HepG2 (cell line): ENCODE measurements around the gene P2RY1. TPM values are rescaled to one million over a fixed set of nuclear protein-coding genes. Genes with fewer than 3 reads are reported as not detected.

Source experiments
- ATAC-seq: fragments of 200-7000 bp; cut with Tn5 transposase; 3 replicates; pipeline ENCODE4 v1.9.1; 2020; ENCODE audit warnings: mild to moderate bottlenecking, moderate library complexity
- Bru-seq: library from RNA; stranded (reverse); fragments of 400-500 nt; gene quantifications from one replicate; lab custom pipeline; 2021; lab: Mats Ljungman, UMichigan
- BruChase-seq, 2 experiments: library from RNA; stranded (reverse); fragments of 400-500 nt; gene quantifications; one replicate each; lab custom pipeline; 2021; lab: Mats Ljungman, UMichigan
- BruUV-seq: library from RNA; stranded (reverse); fragments of 400-500 nt; replicated peaks from 2 replicates; lab custom pipeline; 2021; lab: Mats Ljungman, UMichigan
- CTCF ChIA-PET: fragments of 300-600 bp; formaldehyde crosslinking; extraction: SDS; loops from one replicate; lab custom pipeline; 2021; ENCODE audit warnings: low total read pairs, inconsistent platforms, low intra/inter-chr PET ratio; lab: Yijun Ruan, JAX
- POLR2A ChIA-PET: fragments of 350-600 bp; sonication (Branson Sonifier 250); formaldehyde crosslinking; loops from one replicate; lab custom pipeline; 2020; ENCODE audit warnings: antibody characterized with exemption, inconsistent platforms; lab: Yijun Ruan, JAX
- DNase-seq: peaks from one replicate; pipeline ENCODE4 v3.0.0-alpha.2; 2015; ENCODE audit warnings: low spot score
- FAIRE-seq: peaks from 3 replicates; lab custom pipeline; 2011; peaks lifted over from hg19 to GRCh38; lab: Jason Lieb, UNC
- H2AFZ ChIP-seq: one replicate; pipeline ENCODE4 v1.6.1; 2011; ENCODE audit warnings: low read length, inconsistent platforms
- H3K27ac ChIP-seq: fragments of 300-600 bp; 3 replicates; pipeline ENCODE4 v1.8.0; 2011; ENCODE audit warnings: mixed run types, mild to moderate bottlenecking, mixed read lengths, low read length, inconsistent platforms; ENCODE audit not compliant: insufficient read depth; ENCODE audit errors: extremely low read length
- H3K27me3 ChIP-seq, 2 experiments: fragments of 200-600 bp in 1 of 2; 2 replicates in 1 of 2; 3 replicates in 1 of 2; pipeline versions ENCODE4 v1.6.0 to v1.8.0; 2011; ENCODE audit warnings: low read length in 2 of 2, mild to moderate bottlenecking in 2 of 2, moderate library complexity in 2 of 2, inconsistent platforms in 1 of 2; ENCODE audit not compliant: insufficient read depth in 2 of 2, control insufficient read depth in 1 of 2
- H3K36me3 ChIP-seq, 2 experiments: fragments of 200-600 bp in 1 of 2; replicated peaks in 1 of 2; 2 replicates in 1 of 2; 3 replicates in 1 of 2; pipeline versions ENCODE4 v1.5.1 to v1.8.0; 2011; ENCODE audit warnings: low read length in 2 of 2, inconsistent platforms in 1 of 2; ENCODE audit not compliant: insufficient read depth in 2 of 2, control insufficient read depth in 1 of 2
- H3K4me1 ChIP-seq: 2 replicates; pipeline ENCODE4 v1.5.1; 2012; ENCODE audit warnings: low read length, inconsistent platforms; ENCODE audit not compliant: insufficient read depth
- H3K4me2 ChIP-seq: 2 replicates; pipeline ENCODE4 v1.6.0; 2011; ENCODE audit warnings: low read depth, low read length, inconsistent platforms
- H3K4me3 ChIP-seq, 3 experiments: fragments of 200-600 bp in 1 of 3; sonication (generic), shearing (Covaris generic) in 1 of 3; replicated peaks in 1 of 3; 2 replicates each; pipeline ENCODE4 v1.5.1; 2011 to 2016; ENCODE audit warnings: low read length in 3 of 3, inconsistent platforms in 2 of 3, low read depth in 2 of 3, mild to moderate bottlenecking in 2 of 3, control low read depth in 1 of 3, mixed read lengths in 1 of 3; ENCODE audit not compliant: insufficient read depth in 1 of 3
- H3K79me2 ChIP-seq: one replicate; pipeline ENCODE4 v1.6.1; 2011; ENCODE audit warnings: low read length, inconsistent platforms; ENCODE audit not compliant: insufficient read depth
- H3K9ac ChIP-seq: 2 replicates; pipeline ENCODE4 v1.6.0; 2011; ENCODE audit warnings: mild to moderate bottlenecking, low read depth, low read length, inconsistent platforms; ENCODE audit not compliant: insufficient read depth
- H3K9me3 ChIP-seq: 2 replicates; pipeline ENCODE4 v1.5.1; 2012; ENCODE audit warnings: mild to moderate bottlenecking, low read length
- H4K20me1 ChIP-seq: 2 replicates; pipeline ENCODE4 v1.6.0; 2011; ENCODE audit warnings: inconsistent platforms, mild to moderate bottlenecking, low read length, moderate library complexity; ENCODE audit not compliant: insufficient read depth
- EP300 ChIP-seq, 3 experiments: sonication (generic) in 1 of 3; formaldehyde crosslinking in 1 of 3; IDR thresholded peaks; 2 replicates each; pipeline versions ENCODE4 v1.5.1 to v1.6.1; 2011 to 2020; ENCODE audit warnings: low read depth in 2 of 3, low read length in 2 of 3, borderline replicate concordance in 1 of 3, improper control_type of control experiment in 1 of 3, mild to moderate bottlenecking in 1 of 3, missing genetic modification reagents in 1 of 3, moderate library complexity in 1 of 3
- ZNF687 ChIP-seq: sonication (generic); formaldehyde crosslinking; IDR thresholded peaks from 2 replicates; pipeline ENCODE4 v1.5.1; 2020; ENCODE audit warnings: mild to moderate bottlenecking, missing genetic modification reagents, moderate library complexity
- WGBS: methylation state at CpG from one replicate; pipeline ENCODE4 v1.1.6; 2017; ENCODE audit warnings: low lambda C conversion rate; 5-methylcytosine and 5-hydroxymethylcytosine counted together
- in situ Hi-C: cut with HindIII; loops from 2 replicates; pipeline ENCODE4 v1.10.0; 2017; ENCODE audit warnings: low pct_unique_long_range_greater_than_20kb; ENCODE audit not compliant: extremely low pct_ligation_motif_present
- intact Hi-C: fragments of 100-400 bp; cut with micrococcal nuclease; formaldehyde crosslinking; loops from one replicate; pipeline ENCODE4 v1.10.0; 2022; ENCODE audit not compliant: unreplicated experiment
- long read RNA-seq, 2 experiments: library from RNA in 1 of 2; library from polyadenylated mRNA in 1 of 2; stranded (forward) in 1 of 2; unstranded in 1 of 2; transcript quantifications; one replicate each; pipeline ENCODE4 v2.0.0, GENCODE V29; 2019 to 2022
- polyA minus RNA-seq, 3 experiments: library from RNA; depleted of rRNA, polyadenylated mRNA; stranded (reverse); fragments of >200 nt; gene quantifications; 2 replicates each; pipeline ENCODE4 v1.2.3, GENCODE V29; 2011; ENCODE audit warnings: low replicate concordance in 1 of 3
- polyA plus RNA-seq, 8 experiments: library from polyadenylated mRNA; depleted of rRNA in 3 of 8; stranded (reverse) in 7 of 8; unstranded in 1 of 8; fragments of >200 nt; fragmentation: Illumina TruSeq in 4 of 8; extraction: Trizol in 4 of 8; gene quantifications; 2 replicates each; pipeline versions ENCODE4 v1.2.1 to v1.2.3, GENCODE V29; 2011 to 2016; ENCODE audit warnings: low read depth in 4 of 8, missing spikeins in 1 of 8, mixed read lengths in 1 of 8; ENCODE audit not compliant: insufficient read depth in 1 of 8
- total RNA-seq, 5 experiments: library from RNA; depleted of rRNA; stranded (reverse); fragments of >200 nt; fragmentation: Illumina TruSeq; extraction: Trizol; gene quantifications; 2 replicates each; pipeline ENCODE4 v1.2.3, GENCODE V29; 2016; ENCODE audit warnings: low read depth in 1 of 5

The P2RY1 gene, protein sequence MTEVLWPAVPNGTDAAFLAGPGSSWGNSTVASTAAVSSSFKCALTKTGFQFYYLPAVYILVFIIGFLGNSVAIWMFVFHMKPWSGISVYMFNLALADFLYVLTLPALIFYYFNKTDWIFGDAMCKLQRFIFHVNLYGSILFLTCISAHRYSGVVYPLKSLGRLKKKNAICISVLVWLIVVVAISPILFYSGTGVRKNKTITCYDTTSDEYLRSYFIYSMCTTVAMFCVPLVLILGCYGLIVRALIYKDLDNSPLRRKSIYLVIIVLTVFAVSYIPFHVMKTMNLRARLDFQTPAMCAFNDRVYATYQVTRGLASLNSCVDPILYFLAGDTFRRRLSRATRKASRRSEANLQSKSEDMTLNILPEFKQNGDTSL
- not detected in 2 replicates for total RNA-seq (2016; rRNA removed; fragmentation: Illumina TruSeq; extraction: Trizol)
- not detected in 2 replicates for total RNA-seq (2016; cell fraction: cytosol; rRNA removed; fragmentation: Illumina TruSeq; extraction: Trizol; ENCODE audit: low read depth)
- total RNA-seq (2016; cell fraction: insoluble cytoplasmic fraction; rRNA removed; fragmentation: Illumina TruSeq; extraction: Trizol), result not detected in 2 replicates
- not detected in 2 replicates for total RNA-seq (2016; cell fraction: membrane; rRNA removed; fragmentation: Illumina TruSeq; extraction: Trizol)
- total RNA-seq (2016; cell fraction: nucleus; rRNA removed; fragmentation: Illumina TruSeq; extraction: Trizol), result not detected in 2 replicates
- not detected in 2 replicates for polyA plus RNA-seq (2011; rRNA removed)
- not detected in 2 replicates for polyA plus RNA-seq (2011; cell fraction: cytosol; rRNA removed)
- polyA plus RNA-seq (2011; cell fraction: nucleus; rRNA removed), result not detected in 2 replicates
- polyA plus RNA-seq (2012), result not detected in 2 replicates
- not detected in 2 replicates for polyA plus RNA-seq (2016; cell fraction: cytosol; fragmentation: Illumina TruSeq; extraction: Trizol; ENCODE audit: low read depth)
- polyA plus RNA-seq (2016; cell fraction: insoluble cytoplasmic fraction; fragmentation: Illumina TruSeq; extraction: Trizol; ENCODE audit: low read depth), result not detected in 2 replicates
- polyA plus RNA-seq (2016; cell fraction: membrane; fragmentation: Illumina TruSeq; extraction: Trizol; ENCODE audit: low read depth), result not detected in 2 replicates
- not detected in 2 replicates for polyA plus RNA-seq (2016; cell fraction: nucleus; fragmentation: Illumina TruSeq; extraction: Trizol; ENCODE audit: insufficient read depth, low read depth)
- 0.05 TPM in 1 of 2 replicates, not detected in the other for polyA minus RNA-seq (2011; rRNA and poly(A)+ RNA removed; ENCODE audit: low replicate concordance)
- polyA minus RNA-seq (2011; cell fraction: cytosol; rRNA and poly(A)+ RNA removed), result not detected in 2 replicates
- not detected in 2 replicates for polyA minus RNA-seq (2011; cell fraction: nucleus; rRNA and poly(A)+ RNA removed)
- Bru-seq, nascent RNA, result not detected
- BruChase-seq, experiment 1, labeled RNA remaining after a 6-hour chase, result not detected
- BruChase-seq, experiment 2, labeled RNA remaining after a 2-hour chase, result percentile 10 among the genes with signal in this experiment
- long read RNA-seq, experiment 1, result 0 reads
- long read RNA-seq, experiment 2, result 0 reads

- TF ChIP-seq EP300 (IDR thresholded peaks at IDR 0.05; ENCODE audit: low read depth in 2 of 2, low read length in 2 of 2) (no peak), EP300 (CRISPR knock-in tag; IDR thresholded peaks at IDR 0.05; ENCODE audit: borderline replicate concordance) (no peak), ZNF687 (peak; percentile 20; the same call in 1 of the 2 replicates)
- in situ Hi-C loops (no loop called here), intact Hi-C loops (no loop called here)
- H3K79me2 ChIP-seq, result no peaks in the 10 kb centered on the region
- H3K9ac ChIP-seq, result no peak within 1 kb of the TSS
- H3K36me3 ChIP-seq, result no peaks in the 10 kb centered on the region
- DNase-seq (no peak), ATAC-seq (peak; percentile 56), FAIRE-seq (no peak)
- no TSS peak for BruUV-seq
- no peaks in the 10 kb centered on the region for H3K9me3 ChIP-seq
- no peak within 1 kb of the TSS for H3K27ac ChIP-seq
- no peaks in the 10 kb centered on the region for H3K27me3 ChIP-seq
- no peak within 1 kb of the TSS for H2AFZ ChIP-seq
- ChIA-PET POLR2A (no interaction called here), CTCF (no interaction called here)
- peak within 1 kb of the TSS in 1 of 3 experiments; percentile 16; a peak in 1 of 6 replicates for H3K4me3 ChIP-seq
- WGBS, result 75% methylated on average over 27 of the region's 81 CpGs
- no peaks in the 10 kb centered on the region for H4K20me1 ChIP-seq
- no peaks in the 10 kb centered on the region for H3K4me1 ChIP-seq
- peak within 1 kb of the TSS; percentile 47; the same call in 1 of the 2 replicates for H3K4me2 ChIP-seq
These were observed at the start of gene P2RY1 for GRCh38 chr3:152834776-152835600. Gene P2RY1 (plus strand): TSS chr3:152835131. CDS start chr3:152835783, 652 bp downstream.
